H4 (cell line): ENCODE results near the gene ITGAE. TPM values are rescaled to one million over a fixed set of nuclear protein-coding genes. Genes with fewer than 3 reads are reported as not detected.
"Not testable (repeated sequence)": the region's sequence is repeated elsewhere in the genome, so short reads cannot be mapped to it uniquely, and the experiment has no call there.

Experiments
- DNase-seq: peaks from one replicate; pipeline ENCODE4 v3.0.0-alpha.2; 2015; ENCODE audit warnings: low spot score
- total RNA-seq: library from RNA; depleted of rRNA; stranded (reverse); fragments of >200 nt; shearing (Covaris generic); gene quantifications from 2 replicates; pipeline ENCODE4 v1.2.3, GENCODE V29; 2014

Gene ITGAE
- total RNA-seq, 1 experiment from 2014 or later: 43.0 TPM

- DNase-seq: no peak
Observed at GRCh38 chr17:3729881-3730280, 71.1 kb downstream of the ITGAE start.

DNA sequence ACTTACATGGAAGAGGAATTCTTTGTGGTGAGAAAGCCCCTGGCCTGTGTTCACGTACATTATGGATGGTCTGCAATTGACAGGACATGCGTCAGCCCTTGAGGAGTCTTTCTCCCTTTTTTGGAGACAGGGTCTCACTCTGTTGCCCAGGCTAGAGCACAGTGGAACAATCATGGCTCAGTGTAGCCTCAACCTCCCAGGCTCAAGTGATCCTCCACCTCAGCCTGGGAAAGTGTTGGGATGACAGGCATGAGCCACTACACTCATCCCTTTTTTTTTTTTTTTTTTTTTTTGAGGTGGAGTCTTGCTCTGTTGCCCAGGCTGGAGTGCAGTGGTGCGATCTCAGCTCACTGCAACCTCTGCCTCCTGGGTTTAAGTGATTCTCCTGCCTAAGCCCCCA, 72.9 kb downstream of the ITGAE start:
- DNase-seq: not testable (repeated sequence)

DNA sequence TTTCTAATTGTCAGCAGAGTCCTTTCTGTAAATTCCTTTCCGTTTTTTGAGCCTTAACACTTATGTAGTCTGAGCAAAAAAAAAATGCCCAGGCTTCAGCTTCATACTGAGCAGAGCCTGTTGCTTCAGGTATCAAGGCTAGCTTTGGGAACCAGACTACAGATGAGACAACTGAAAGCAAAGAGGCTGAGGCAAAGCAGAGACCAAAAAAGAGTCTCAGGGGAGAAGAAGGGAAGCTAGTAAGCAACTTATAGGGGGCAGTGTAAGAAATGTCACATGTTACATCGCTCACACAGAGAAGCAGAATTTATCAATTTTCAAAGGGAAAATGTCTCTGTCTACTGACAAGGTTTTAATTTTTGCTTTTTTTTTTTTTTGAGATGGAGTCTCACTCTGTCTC, 73.9 kb downstream of the ITGAE start:
- no peak for DNase-seq

GRCh38 chr17:3724378-3725077, 76.5 kb downstream of the ITGAE start:
- no peak for DNase-seq

- peak; percentile 65 for DNase-seq
Observed at GRCh38 chr17:3723556-3724377, 77.2 kb downstream of the ITGAE start, which contains the start of gene HASPIN. HASPIN (plus strand) TSS chr17:3723903; CDS start chr17:3723936, 33 bp downstream.

- DNase-seq: no peak
Observed at GRCh38 chr17:3723188-3723555, 77.8 kb downstream of the ITGAE start.

- DNase-seq: no peak
Observed at GRCh38 chr17:3722716-3723115, 78.3 kb downstream of the ITGAE start.

GRCh38 chr17:3719265-3719664, 81.7 kb downstream of the ITGAE start:
- DNase-seq: no peak

DNA sequence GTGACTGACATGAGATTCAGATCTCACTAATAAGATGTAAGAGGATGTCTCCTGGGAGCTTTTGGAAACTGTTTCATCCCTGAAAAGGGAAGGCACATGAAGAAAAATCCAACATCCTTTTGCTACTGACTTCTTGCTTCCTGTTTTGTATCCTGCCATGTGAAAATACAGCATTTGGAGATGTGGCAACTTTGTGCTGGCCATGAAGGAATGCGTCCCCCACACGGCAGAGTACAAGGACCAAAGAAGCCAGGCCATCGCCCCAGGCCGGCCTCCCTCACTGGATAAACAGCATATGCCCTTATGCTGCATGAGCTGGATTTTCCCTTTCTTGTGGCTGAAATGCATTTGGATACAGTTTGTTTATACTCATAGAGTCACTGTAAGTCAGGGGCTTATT, 82.8 kb downstream of the ITGAE start:
- DNase-seq: no peak

- DNase-seq: no peak
Observed at GRCh38 chr17:3715296-3715695, 85.7 kb downstream of the ITGAE start.

- DNase-seq: peak; percentile 27
Observed at GRCh38 chr17:3712811-3713463, 88.1 kb downstream of the ITGAE start.

DNA sequence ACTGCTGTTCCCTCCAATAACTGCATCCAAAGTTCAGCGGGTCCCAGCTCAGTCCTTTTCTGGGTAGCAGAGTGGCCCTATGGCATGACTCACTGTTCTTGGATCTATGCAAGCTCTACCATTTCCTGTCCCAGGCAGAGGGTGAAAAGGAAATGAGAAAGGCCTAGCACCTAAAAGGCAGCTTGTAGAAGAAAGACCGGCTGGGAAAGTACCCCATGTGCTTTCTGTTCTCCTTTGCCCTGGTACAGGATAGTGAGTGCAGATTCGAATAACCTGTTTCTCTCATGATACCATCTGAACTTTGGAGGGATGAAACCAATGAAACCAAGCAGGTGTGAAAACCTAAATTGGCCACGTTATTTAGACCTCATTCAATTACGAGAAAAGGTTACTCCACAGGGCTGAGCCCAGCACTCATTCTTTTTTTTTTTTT, 90.0 kb downstream of the ITGAE start:
- peak; percentile 22 for DNase-seq

DNA sequence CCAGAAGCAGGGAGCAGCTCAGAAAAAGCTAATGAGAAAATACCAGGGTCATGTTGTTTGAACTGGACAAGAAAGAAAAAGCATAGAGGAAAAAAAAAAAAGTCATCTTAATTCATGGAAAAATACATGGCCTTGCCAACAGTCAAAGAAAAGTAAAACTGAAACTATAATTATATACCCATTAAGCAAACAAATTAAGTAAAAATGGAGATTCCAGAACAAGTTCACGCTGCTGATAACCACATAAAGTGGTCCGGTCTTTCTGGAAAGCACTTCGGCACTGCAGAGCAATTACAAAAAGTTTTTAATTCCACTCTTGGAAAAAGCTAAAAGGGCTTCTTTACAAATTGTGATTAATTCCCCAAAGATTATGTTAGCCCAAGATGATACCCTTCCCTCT, 92.6 kb downstream of the ITGAE start:
- DNase-seq: no peak

DNA sequence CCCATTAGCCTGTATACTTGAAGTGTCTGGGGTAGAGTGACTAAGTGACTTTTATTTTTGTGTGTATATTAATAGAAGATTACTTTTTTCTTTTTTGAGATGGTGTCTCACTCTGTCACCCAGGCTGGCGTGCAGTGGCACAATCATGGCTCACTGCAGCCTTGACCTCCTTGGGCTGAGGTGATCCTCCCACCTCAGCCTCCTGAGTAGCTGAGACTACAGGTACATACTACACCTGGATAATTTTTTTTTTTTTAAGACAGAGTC, 95.3 kb downstream of the ITGAE start:
- not testable (repeated sequence) for DNase-seq

DNA sequence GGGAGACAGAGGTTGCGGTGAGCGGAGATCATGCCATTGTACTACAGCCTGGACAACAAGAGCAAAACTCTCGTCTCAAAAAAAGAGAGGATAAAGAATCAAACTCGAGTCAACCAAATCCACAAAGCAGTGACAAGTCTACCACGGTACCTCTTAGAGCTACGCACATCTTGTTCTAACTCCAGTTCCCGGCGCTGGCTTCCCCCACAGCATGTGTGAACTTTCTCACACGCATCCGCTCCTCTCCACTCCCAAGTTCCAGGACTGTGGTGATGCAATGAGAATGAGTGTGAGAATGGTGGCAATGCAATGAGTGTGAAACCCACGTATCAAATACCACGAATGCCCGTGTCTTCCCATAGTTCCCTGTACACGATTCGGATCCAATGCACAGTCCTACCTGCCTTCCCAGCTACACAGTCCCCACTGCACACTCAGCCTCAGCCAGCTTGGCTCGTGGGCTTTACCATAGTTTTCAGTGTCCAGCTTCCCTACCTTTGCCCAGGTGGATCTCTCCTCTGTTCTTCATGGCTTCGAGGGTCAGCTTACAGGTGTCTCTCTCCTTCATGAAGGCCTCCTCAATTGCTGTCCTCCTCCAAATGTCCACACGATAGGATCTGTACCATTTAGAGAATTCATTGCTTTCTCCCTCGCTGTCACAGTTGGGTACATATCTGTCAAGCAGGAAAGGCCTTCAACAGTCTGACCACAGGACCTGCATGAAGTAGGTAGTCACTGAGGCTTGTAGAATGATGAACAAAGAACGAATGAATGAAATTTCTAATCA, 95.9 kb downstream of the ITGAE start:
- DNase-seq: no peak

DNA sequence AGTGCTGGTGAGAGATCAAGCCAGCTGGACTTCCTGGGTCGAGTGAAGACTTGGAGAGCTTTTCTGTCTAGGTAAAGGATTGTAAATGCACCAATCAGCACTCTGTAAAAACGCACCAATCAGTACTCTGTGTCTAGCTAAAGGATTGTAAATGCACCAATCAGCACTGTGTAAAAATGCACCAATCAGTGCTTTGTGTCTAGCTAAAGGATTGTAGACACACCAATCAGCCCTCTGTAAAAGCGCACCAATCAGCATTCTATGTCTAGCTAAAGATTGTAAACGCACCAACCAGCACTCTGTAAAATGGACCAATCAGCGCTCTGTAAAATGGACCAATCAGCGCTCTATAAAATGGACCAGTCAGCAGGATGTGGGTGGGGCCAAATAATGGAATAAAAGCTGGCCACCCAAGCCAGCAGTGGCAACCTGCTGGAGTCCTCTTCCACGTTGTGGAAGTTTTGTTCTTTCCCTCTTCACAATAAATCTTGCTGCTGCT, 98.9 kb downstream of the ITGAE start:
- not testable (repeated sequence) for DNase-seq

- DNase-seq: no peak
Observed at GRCh38 chr17:3699951-3700350, 101.0 kb downstream of the ITGAE start.

DNA sequence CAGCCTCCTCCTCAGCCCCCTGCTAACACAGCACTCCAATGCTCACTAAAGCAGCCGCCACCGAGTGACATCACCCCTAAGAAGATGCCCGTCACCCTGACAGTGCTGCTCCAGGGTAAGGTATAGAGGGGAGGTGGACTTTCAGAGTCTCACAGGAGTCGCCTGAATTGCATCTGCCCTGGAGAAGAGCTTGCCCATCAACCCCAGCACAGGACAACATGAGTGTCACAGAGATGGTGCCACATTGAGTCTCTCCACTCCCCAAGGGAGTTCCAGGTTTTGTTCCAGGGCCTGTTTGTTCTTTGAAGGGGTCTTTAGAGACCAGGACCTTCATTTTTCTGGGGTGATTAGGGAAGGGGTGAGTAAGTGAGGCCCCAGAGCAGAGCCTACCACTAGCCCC, 102.8 kb downstream of the ITGAE start:
- DNase-seq: no peak

GRCh38 chr17:3697103-3697476, 103.9 kb downstream of the ITGAE start:
- no peak for DNase-seq

DNA sequence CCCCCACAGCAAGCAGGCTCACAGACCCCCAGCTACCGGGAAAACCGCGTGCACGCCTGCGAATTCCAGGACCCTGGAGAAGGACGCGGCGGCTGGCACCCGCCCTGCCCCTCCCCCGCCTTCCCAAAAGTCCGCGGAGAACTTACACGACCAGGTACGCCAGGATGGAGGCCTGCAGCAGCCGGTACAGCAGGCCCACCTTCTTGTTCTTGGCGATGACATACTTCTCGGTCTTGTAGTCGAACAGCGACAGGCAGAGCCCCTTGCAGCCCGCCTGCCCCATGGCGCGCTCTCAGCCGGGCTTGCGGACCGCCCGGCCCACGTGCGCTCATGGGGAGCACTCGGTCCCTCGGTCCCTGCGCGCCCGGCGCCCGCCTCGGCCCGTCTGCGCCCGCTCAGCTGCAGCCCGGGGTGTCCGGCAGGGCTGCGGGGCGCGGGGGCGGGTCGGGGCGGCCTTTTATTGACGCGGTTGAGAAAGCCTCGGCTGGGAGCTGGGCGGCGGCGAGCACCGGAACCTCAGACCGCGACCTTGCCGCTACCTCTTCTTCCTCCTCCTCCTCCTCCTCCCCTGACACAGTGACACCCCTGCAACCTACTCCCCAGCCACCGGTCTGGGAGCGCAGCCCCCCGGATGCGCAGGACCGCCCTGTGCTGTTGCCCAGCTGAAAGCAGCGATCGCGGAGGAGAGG, 105.1 kb downstream of the ITGAE start, which contains the start of gene P2RX5:
Gene P2RX5, minus strand, starts transcription at position 433 of the 689 bp plus-strand sequence. Its CDS starts 150 bp downstream, at position 283.
- no peak for DNase-seq

- DNase-seq: no peak
Observed at GRCh38 chr17:3695129-3695722, 105.8 kb downstream of the ITGAE start.
